ENCODE results near the gene ZNRD2. TPM values are rescaled to one million over a fixed set of nuclear protein-coding genes. Genes with fewer than 3 reads are reported as not detected.

The ZNRD2 gene
- polyA plus RNA-seq, 4 donors = 45.3 to 69.4 (median 59.0) TPM

DNA sequence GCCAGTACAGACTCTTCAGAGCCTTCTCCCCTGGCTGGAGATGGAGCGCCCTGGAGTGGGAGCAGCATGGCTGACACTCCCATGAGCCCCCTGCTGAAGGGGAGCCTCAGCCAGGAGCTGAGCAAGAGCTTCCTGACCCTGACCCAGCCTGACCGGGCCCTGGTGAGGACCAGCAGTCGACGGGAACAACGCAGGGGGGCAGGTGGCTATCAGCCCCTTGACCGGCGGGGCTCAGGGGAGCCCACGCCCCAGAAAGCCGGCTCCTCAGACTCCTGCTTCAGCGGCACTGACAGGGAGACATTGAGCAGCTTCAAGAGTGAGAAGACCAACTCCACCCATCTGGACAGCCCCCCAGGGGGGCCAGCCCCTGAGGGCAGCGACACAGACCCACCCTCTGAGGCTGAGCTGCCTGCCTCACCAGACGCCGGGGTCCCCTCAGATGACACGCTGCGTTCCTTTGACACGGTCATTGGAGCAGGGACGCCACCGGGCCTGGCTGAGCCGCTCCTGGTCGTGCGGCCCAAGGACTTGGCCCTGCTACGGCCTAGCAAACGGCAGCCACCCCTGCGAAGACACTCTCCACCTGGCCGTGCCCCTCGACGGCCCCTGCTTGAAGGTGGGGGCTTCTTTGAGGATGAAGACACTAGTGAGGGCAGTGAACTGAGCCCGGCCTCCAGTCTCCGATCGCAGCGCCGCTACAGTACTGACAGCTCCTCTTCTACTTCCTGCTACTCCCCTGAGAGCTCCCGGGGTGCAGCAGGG is 47.9 kb downstream of the ZNRD2 start:
- DNase-seq (ENCODE audit: low read depth in 4 of 4, low spot score in 2 of 4) = no peak

- no peak for DNase-seq (ENCODE audit: low read depth in 4 of 4, low spot score in 2 of 4)
Observed at GRCh38 chr11:65618763-65619162, 48.5 kb downstream of the ZNRD2 start.

DNA sequence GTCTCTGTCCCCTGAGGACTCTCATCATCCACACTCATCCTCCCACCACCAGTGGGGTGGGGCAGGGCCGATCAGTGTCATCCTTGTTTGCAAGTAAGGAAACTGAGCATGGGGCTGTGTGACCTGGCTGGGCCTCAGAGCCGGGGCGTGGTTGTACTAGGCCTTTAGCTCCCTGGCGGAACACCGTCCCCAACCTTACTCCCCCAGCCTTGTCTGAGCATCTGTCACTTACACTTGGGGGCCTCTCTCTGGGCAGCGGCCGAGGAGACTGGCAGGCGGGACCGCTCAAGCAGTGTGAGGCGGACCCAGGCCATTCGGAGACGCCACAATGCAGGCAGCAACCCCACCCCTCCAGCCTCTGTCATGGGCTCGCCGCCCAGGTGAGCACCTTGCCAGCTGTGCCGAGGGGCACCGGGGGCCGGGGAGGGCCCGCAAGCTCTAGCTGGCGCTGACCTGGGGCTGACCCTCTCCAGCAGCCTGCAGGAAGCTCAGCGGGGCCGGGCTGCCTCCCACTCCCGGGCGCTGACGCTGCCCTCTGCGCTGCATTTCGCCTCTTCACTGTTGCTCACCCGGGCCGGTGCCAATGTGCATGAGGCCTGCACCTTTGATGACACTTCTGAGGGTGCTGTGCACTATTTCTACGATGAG is 49.1 kb downstream of the ZNRD2 start:
- DNase-seq (ENCODE audit: low read depth in 4 of 4, low spot score in 2 of 4) = no peak

DNA sequence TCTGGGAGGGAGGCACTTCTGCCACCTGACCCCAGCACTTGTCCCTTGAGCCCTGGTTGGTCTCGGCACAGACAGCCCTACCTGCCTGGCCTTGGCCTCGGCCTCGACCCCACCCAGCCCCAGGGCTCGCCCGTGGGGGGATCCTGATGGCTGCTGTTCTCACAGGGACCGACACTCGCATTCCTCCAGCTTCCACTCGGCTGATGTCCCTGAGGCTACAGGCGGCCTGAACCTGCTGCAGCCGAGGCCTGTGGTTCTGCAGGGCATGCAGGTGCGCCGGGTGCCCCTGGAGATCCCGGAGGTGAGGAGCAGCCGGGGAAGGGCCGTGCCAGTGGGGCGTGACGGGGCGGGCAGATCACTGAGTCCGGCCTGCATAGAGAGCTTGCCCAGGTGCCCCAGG is 50.4 kb downstream of the ZNRD2 start:
- DNase-seq (ENCODE audit: low read depth in 4 of 4, low spot score in 2 of 4) = no peak

DNA sequence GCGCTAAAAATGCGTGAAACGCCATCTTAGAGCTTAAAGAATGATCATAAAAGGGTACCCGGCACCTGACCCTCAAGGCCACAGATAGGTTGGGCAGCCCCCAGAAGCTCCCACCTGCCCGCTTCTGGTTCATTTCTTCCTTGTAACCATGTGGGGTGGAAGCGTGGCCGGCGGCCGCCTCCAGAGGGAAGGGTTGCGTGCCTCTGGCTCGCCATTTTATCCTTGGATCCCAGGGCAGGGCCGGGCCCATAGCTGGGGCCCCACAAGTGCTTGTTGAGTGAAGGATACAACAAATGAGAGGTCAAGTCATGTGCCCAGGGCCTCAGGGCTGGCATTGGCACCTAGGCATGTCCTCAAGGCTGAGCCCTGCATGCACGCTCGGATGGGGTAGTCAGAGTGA is 51.2 kb downstream of the ZNRD2 start:
- no peak for DNase-seq (ENCODE audit: low read depth in 4 of 4, low spot score in 2 of 4)

Other genes starting within 250 kb of the ZNRD2 start
- 100 to 1,000 TPM in 1 of 4 donors, 10 to 100 TPM in 3; 80.5 to 105 (median 90.8) TPM for gene DPF2, start 236.6 kb upstream of the ZNRD2 start, polyA plus RNA-seq (ENCODE audit: insufficient read length in 4 of 4)
- gene TIGD3, start 215.7 kb upstream of the ZNRD2 start, polyA plus RNA-seq (ENCODE audit: insufficient read length in 4 of 4) = under 1 TPM; 0.55 to 0.90 (median 0.86) TPM
- 10 to 100 TPM in 1 of 4 donors, 1 to 10 TPM in 3; 4.0 to 10.5 (median 7.1) TPM for gene SLC25A45, start 187.8 kb upstream of the ZNRD2 start, polyA plus RNA-seq (ENCODE audit: insufficient read length in 4 of 4)
- gene FRMD8, start 183.8 kb upstream of the ZNRD2 start, polyA plus RNA-seq (ENCODE audit: insufficient read length in 4 of 4) = 10 to 100 TPM; 14.5 to 24.4 (median 22.2) TPM
- 100 to 1,000 TPM in 3 of 4 donors, 10 to 100 TPM in 1; 71.3 to 336 (median 211) TPM for gene NEAT1, start 147.7 kb upstream of the ZNRD2 start, polyA plus RNA-seq (ENCODE audit: insufficient read length in 4 of 4)
- gene MALAT1, start 71.4 kb upstream of the ZNRD2 start, polyA plus RNA-seq (ENCODE audit: insufficient read length in 4 of 4) = 1,000 to 10,000 TPM in 2 of 4 donors, 100 to 1,000 TPM in 2; 299 to 1,150 (median 876) TPM
- gene SCYL1, start 45.4 kb upstream of the ZNRD2 start, polyA plus RNA-seq (ENCODE audit: insufficient read length in 4 of 4) = 10 to 100 TPM; 63.1 to 86.0 (median 75.2) TPM
- gene LTBP3, start 12.1 kb upstream of the ZNRD2 start, polyA plus RNA-seq (ENCODE audit: insufficient read length in 4 of 4) = 100 to 1,000 TPM in 3 of 4 donors, 10 to 100 TPM in 1; 93.0 to 182 (median 140) TPM
- gene FAM89B, start 2.1 kb downstream of the ZNRD2 start, polyA plus RNA-seq (ENCODE audit: insufficient read length in 4 of 4) = 10 to 100 TPM; 20.1 to 41.3 (median 29.2) TPM
- gene EHBP1L1, start 5.6 kb downstream of the ZNRD2 start, polyA plus RNA-seq (ENCODE audit: insufficient read length in 4 of 4) = 10 to 100 TPM in 3 of 4 donors, 1 to 10 TPM in 1; 9.4 to 23.3 (median 16.2) TPM
- under 1 TPM in 3 of 4 donors, not detected in 1; 0.14 to 0.34 (median 0.21) TPM for gene KCNK7, start 25.3 kb downstream of the ZNRD2 start, polyA plus RNA-seq (ENCODE audit: insufficient read length in 4 of 4)
- 10 to 100 TPM; 35.2 to 54.0 (median 45.5) TPM for gene MAP3K11, start 43.7 kb downstream of the ZNRD2 start, polyA plus RNA-seq (ENCODE audit: insufficient read length in 4 of 4)
- gene PCNX3, start 45.3 kb downstream of the ZNRD2 start, polyA plus RNA-seq (ENCODE audit: insufficient read length in 4 of 4) = 10 to 100 TPM; 22.4 to 43.0 (median 34.9) TPM
- gene SIPA1, start 67.6 kb downstream of the ZNRD2 start, polyA plus RNA-seq (ENCODE audit: insufficient read length in 4 of 4) = 10 to 100 TPM; 23.2 to 46.3 (median 31.4) TPM
- gene RELA, start 92.4 kb downstream of the ZNRD2 start, polyA plus RNA-seq (ENCODE audit: insufficient read length in 4 of 4) = 10 to 100 TPM; 45.0 to 63.4 (median 56.9) TPM
- 10 to 100 TPM; 68.5 to 80.9 (median 80.1) TPM for gene KAT5, start 141.8 kb downstream of the ZNRD2 start, polyA plus RNA-seq (ENCODE audit: insufficient read length in 4 of 4)
- 10 to 100 TPM; 31.9 to 62.5 (median 53.3) TPM for gene RNASEH2C, start 150.3 kb downstream of the ZNRD2 start, polyA plus RNA-seq (ENCODE audit: insufficient read length in 4 of 4)
- gene AP5B1, start 210.5 kb downstream of the ZNRD2 start, polyA plus RNA-seq (ENCODE audit: insufficient read length in 4 of 4) = 10 to 100 TPM in 1 of 4 donors, 1 to 10 TPM in 3; 6.0 to 11.8 (median 8.5) TPM
- gene OVOL1, start 216.6 kb downstream of the ZNRD2 start, polyA plus RNA-seq (ENCODE audit: insufficient read length in 4 of 4) = 10 to 100 TPM in 3 of 4 donors, 1 to 10 TPM in 1; 9.2 to 16.6 (median 13.4) TPM

Measured in left renal cortex interstitium (tissue), 4 donors.